WTC11 (cell line): ENCODE data around the gene QKI.

Experiments
- ZNF121 ChIP-seq: sonication (generic); formaldehyde crosslinking; IDR thresholded peaks from 2 replicates; pipeline ENCODE4 v1.8.0; 2023; ENCODE audit warnings: missing genetic modification reagents
- TF ChIP-seq, protein P1 (sequence below): fragments of 200-600 bp; IDR thresholded peaks from 2 replicates; pipeline ENCODE4 v1.8.0; 2022; ENCODE audit warnings: antibody characterized with exemption

DNA sequence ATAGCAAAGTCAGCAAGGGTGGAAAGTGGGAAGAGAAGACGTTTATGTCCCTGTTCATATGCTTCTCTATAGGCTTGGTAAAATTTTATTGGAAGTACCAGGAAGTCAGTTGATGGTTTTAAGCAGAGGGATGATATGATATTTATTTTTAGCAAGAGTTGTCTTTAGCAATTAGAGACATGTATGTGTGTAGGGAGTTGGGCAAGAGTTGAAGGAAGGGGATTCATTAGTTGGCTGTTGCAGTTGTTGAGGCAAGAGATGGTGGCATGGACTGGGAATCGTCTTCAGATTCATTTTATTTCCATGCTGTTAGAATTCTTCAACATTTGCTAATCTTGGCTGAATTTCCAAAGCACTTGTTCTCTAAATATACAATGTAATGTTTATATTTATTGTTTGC, 85.6 kb downstream of the QKI start:
- TF ChIP-seq, protein P1, sequence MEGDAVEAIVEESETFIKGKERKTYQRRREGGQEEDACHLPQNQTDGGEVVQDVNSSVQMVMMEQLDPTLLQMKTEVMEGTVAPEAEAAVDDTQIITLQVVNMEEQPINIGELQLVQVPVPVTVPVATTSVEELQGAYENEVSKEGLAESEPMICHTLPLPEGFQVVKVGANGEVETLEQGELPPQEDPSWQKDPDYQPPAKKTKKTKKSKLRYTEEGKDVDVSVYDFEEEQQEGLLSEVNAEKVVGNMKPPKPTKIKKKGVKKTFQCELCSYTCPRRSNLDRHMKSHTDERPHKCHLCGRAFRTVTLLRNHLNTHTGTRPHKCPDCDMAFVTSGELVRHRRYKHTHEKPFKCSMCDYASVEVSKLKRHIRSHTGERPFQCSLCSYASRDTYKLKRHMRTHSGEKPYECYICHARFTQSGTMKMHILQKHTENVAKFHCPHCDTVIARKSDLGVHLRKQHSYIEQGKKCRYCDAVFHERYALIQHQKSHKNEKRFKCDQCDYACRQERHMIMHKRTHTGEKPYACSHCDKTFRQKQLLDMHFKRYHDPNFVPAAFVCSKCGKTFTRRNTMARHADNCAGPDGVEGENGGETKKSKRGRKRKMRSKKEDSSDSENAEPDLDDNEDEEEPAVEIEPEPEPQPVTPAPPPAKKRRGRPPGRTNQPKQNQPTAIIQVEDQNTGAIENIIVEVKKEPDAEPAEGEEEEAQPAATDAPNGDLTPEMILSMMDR, result no peak
- no peak for TF ChIP-seq ZNF121
